Lung microvascular endothelial cell (primary cell): ENCODE results near the gene GSC. TPM values are rescaled to one million over a fixed set of nuclear protein-coding genes. Genes with fewer than 3 reads are reported as not detected.
"Not testable (repeated sequence)": the region's sequence is repeated elsewhere in the genome, so short reads cannot be mapped to it uniquely, and the experiment has no call there.

Experiments
- DNase-seq, 2 donors: peaks; one replicate each; pipeline versions ENCODE4 v3.0.0 to v3.0.0-alpha.2; 2010; ENCODE audit warnings: low read depth in 2 of 2
- total RNA-seq: library from RNA; depleted of rRNA; stranded (reverse); fragments of >200 nt; gene quantifications from 2 replicates; pipeline ENCODE4 v1.2.1, GENCODE V29; 2014

Gene GSC
- total RNA-seq, 1 donor from 2014 or later, result not detected

DNA sequence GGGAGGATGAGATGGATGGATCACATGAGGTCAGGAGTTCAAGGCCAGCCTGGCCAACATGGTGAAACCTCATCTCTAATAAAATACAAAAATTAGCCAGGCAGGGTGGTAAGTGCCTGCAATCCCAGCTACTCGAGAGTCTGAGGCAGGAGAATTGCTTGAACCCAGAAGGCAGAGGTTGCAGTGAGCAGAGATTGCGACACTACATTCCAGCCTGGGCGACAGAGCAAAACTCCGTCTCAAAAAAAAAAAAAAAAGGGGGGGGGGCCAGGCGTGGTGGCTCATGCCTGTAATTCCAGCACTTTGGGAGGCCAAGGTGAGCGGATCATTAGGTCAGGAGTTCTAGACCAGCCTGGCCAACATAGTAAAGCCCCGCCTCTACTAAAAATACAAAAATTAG lies 22.8 kb downstream of the GSC start:
- DNase-seq, result not testable (repeated sequence)

DNA sequence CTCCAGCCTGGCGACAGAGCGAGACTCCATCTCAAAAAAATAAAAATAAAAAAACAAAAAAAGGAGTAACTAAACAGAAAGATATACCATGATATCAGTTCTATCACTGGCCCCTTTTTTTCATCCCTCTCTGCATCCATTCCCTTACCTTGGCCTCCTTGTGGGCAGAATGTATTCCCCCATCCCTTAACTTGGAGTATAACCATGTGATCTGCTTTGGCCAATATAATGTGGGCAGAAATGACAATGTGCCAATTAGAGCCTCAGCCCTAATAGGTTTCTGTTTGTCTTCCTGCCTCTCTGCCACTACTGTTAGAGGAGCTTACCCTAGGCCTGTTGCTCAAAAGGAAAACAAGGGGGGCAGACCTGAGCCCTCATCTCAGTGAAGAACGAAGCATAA lies 23.8 kb downstream of the GSC start:
- DNase-seq, result no peak

DNA sequence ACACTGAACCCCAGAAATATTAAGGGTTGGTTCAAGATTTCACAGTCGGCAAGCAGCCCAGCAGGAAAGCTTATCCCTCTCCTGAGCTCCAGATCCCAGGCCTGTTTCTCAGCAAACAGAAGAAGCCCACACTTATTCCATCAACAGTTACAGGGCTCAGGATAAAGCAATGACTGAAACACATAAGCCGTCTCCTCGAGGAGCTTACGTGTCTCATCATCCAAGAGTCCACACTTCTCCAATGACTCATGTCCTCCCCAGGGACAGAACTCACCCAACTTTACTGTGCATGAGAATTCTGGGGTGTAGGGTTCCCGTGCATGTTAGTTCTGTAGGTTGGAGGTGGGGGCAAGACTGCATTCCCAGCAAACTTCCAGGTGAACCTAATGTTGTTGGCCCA lies 31.2 kb downstream of the GSC start:
- no peak for DNase-seq

DNA sequence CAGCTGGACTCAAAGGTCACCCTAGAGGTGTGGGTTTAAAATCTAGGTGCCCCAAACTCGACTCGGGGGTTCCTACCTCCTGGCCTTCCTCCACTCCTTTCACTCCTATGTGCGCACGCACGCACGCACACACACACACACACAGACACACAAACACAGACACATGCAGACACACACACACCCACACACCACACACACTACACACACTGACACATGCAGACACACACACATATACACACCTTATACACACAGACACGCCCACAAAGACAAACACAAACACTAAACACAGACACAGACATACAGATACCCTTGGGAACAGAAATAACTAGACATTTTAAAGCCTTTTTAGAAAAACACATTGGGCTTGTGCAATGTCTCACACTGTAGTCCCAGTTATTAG lies 31.8 kb downstream of the GSC start:
- DNase-seq, result no peak

DNA sequence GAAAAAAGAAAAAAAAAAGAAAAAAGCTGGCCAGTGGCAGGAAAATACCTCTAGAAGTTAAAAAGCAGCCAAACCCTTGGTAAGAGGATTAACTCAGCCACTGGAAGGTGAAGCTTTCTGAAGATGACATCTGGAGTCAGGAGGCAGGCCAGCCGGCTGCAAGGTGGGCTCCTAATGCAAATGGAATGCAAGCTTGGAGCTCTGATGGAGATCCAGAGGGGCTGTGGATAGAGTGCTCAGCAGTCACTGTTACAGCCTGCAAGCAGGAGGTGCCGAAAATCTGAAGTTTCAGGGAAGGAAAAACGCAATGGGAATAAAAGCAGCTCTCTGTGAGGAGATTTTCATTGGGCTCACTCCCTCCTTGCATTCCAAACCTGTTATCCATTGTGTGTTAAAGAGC lies 41.0 kb downstream of the GSC start:
- no peak for DNase-seq

DNA sequence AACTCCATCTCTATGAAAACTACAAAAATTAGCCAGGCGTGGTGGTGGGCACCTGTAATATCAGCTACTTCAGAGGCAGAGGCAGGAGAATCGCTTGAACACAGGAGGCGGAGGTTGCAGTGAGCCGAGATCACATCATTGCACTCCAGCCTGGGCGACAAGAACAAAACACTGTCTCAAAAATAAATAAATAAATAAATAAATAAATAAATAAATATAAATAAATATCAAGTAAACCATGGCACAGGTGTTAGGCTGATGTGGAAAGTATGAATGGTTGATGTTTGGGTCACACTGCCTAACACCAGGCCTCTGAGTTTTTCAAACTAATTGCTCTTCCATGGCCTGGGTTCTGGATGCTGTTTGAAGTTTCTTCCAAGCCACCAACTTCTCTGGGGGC lies 41.5 kb downstream of the GSC start:
- not testable (repeated sequence) for DNase-seq

DNA sequence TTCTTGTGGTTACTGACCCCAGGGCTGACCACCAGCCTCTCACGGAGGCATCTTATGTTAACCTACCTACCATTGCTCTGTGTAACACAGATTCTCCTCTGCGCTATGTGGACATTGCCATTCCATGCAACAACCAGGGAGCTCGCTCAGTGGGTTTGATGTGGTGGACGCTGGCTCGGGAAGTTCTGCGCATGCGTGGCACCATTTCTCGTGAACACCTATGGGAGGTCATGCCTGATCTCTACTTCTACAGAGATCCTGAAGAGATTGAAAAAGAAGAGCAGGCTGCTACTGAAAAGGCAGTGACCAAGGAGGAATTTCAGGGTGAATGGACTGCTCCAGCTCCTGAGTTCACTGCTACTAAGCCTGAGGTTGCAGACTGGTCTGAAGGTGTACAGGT lies 43.3 kb downstream of the GSC start:
- DNase-seq, result not testable (repeated sequence)

DNA sequence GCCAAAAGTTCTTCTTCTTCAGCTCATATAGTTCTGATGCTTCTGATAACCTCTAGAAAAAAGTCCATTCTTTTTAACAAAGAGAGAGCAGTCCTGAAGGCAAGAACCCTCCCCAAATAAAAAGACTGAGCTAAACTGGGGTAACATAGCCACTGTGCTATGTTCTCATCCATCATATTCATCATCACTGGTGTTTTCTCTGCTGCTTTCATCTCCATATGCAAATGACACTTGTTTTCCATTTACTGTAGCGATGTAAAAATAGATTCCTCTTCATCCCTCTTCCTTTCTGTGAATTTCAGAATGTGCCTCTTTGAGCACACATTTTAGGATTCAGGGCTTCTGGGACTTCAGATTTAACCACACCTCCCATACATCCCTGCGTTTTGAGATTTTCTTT lies 44.9 kb downstream of the GSC start:
- DNase-seq, result no peak

DNA sequence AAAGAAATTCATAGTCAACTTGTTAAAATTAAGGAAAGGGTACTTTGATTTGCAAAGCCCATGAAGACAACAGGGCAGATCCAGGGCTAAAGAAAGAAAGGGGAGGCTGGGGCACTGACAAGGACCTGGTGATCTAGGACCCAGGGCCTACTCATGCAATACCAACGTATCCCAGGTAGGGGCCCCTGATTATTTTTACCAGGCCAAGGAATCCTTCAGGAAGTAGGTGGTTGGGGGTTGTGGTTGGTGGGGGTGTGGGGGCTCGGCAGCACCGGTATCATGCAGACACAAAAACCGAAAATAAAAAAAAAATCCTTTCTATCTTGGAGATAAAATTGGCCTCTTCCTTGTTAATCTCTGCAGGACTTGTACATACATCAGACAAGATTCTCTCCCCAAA lies 47.5 kb downstream of the GSC start:
- DNase-seq, result no peak

Other genes with a start within 250 kb of the GSC start
- gene SERPINA4, start 208.7 kb downstream of the GSC start, total RNA-seq, result not detected in 2 replicates
- gene SERPINA5, start 188.7 kb downstream of the GSC start, total RNA-seq, result under 0.01 and 0.22 TPM in 2 replicates
- gene SERPINA3, start 157.7 kb downstream of the GSC start, total RNA-seq, result under 0.01 TPM in 1 of 2 replicates, not detected in the other